Esophagus (tissue), 2 donors: ENCODE data around the gene RHOT1. TPM values are rescaled to one million over a fixed set of nuclear protein-coding genes. Genes with fewer than 3 reads are reported as not detected.

Source experiments
- H3K27ac ChIP-seq, 2 donors: one replicate each; pipeline ENCODE4 v1.5.1; 2013; ENCODE audit warnings: low read depth in 2 of 2, mild to moderate bottlenecking in 2 of 2, inconsistent platforms in 1 of 2, low read length in 1 of 2, moderate library complexity in 1 of 2
- H3K27me3 ChIP-seq, 2 donors: one replicate each; pipeline ENCODE4 v1.6.1; 2013; ENCODE audit warnings: low read length in 2 of 2, control low read depth in 1 of 2, mild to moderate bottlenecking in 1 of 2; ENCODE audit not compliant: insufficient read depth in 2 of 2, control insufficient read depth in 1 of 2
- H3K36me3 ChIP-seq, 2 donors: one replicate each; pipeline ENCODE4 v1.6.1; 2013; ENCODE audit warnings: low read length in 1 of 2; ENCODE audit not compliant: control insufficient read depth in 2 of 2, insufficient read depth in 2 of 2
- H3K4me1 ChIP-seq, 2 donors: one replicate each; pipeline ENCODE4 v1.6.1; 2013; ENCODE audit warnings: low read length in 1 of 2; ENCODE audit not compliant: control insufficient read depth in 2 of 2, insufficient read depth in 2 of 2
- H3K4me3 ChIP-seq, 2 donors: one replicate each; pipeline ENCODE4 v1.5.1; 2013; ENCODE audit warnings: low read length in 2 of 2, mild to moderate bottlenecking in 2 of 2, low read depth in 1 of 2, moderate library complexity in 1 of 2
- H3K9me3 ChIP-seq, 2 donors: one replicate each; pipeline ENCODE4 v1.6.1; 2013; ENCODE audit warnings: mild to moderate bottlenecking in 2 of 2, low read depth in 1 of 2, low read length in 1 of 2, moderate library complexity in 1 of 2; ENCODE audit not compliant: control insufficient read depth in 2 of 2, insufficient read depth in 1 of 2
- WGBS, 2 donors: extraction: QIAGEN DNeasy Blood & Tissue Kit; methylation state at CpG; one replicate each; pipeline ENCODE4 v1.1.7; 2013; 5-methylcytosine and 5-hydroxymethylcytosine counted together
- polyA plus RNA-seq, 2 donors: library from polyadenylated mRNA; stranded (reverse); fragments of 200-250 nt; gene quantifications; one replicate each; pipeline ENCODE4 v1.2.3, GENCODE V29; 2013
- donor health status: healthy with polysubstance abuse.
- donor health status: Bipolar disorder and iron deficiency.

RHOT1 gene
- polyA plus RNA-seq, 2 donors, result 17.7 to 38.3 TPM

- Histone ChIP-seq H3K36me3 (peaks cover 6 to 18% of the 10 kb centered on the region in 2 donors), H3K27ac (no peak overlapping the region), H3K9me3 (no peaks in the 10 kb centered on the region), H3K4me3 (no peak overlapping the region), H3K4me1 (no peaks in the 10 kb centered on the region), H3K27me3 (no peaks in the 10 kb centered on the region)
- 92 to 93% methylated on average over 1 of the region's 1 CpG for WGBS, 2 donors
Measured at GRCh38 chr17:32197987-32198386, 55.7 kb downstream of the RHOT1 start.

GRCh38 chr17:32206861-32207260 is 64.6 kb downstream of the RHOT1 start:
- Histone ChIP-seq H3K9me3 (no peaks in the 10 kb centered on the region), H3K4me1 (no peaks in the 10 kb centered on the region), H3K27me3 (no peaks in the 10 kb centered on the region), H3K27ac (no peak overlapping the region), H3K36me3 (peaks cover under 1 to 6% of the 10 kb centered on the region in 2 donors), H3K4me3 (no peak overlapping the region)
- 94 to 97% methylated on average over 2 of the region's 2 CpGs for WGBS, 2 donors

- H3K36me3 ChIP-seq, result peaks cover 0 to 4% of the 10 kb centered on the region in 2 donors
- H3K27me3 ChIP-seq, result no peaks in the 10 kb centered on the region
- H3K27ac ChIP-seq, result no peak overlapping the region
- no peaks in the 10 kb centered on the region for H3K9me3 ChIP-seq
- no peak overlapping the region for H3K4me3 ChIP-seq
- H3K4me1 ChIP-seq, result no peaks in the 10 kb centered on the region
Measured at GRCh38 chr17:32208436-32208835, 66.1 kb downstream of the RHOT1 start.

- no peaks in the 10 kb centered on the region for H3K4me1 ChIP-seq
- no peak overlapping the region for H3K4me3 ChIP-seq
- no peaks in the 10 kb centered on the region for H3K9me3 ChIP-seq
- H3K27ac ChIP-seq, result no peak overlapping the region
- H3K36me3 ChIP-seq, result peaks cover 0 to 4% of the 10 kb centered on the region in 2 donors
- no peaks in the 10 kb centered on the region for H3K27me3 ChIP-seq
Measured at GRCh38 chr17:32209608-32210007, 67.3 kb downstream of the RHOT1 start.

GRCh38 chr17:32211671-32212070 is 69.4 kb downstream of the RHOT1 start:
- H3K4me1 ChIP-seq, result no peaks in the 10 kb centered on the region
- no peak overlapping the region for H3K27ac ChIP-seq
- peaks cover 0 to 4% of the 10 kb centered on the region in 2 donors for H3K36me3 ChIP-seq
- H3K4me3 ChIP-seq, result no peak overlapping the region
- no peaks in the 10 kb centered on the region for H3K9me3 ChIP-seq
- no peaks in the 10 kb centered on the region for H3K27me3 ChIP-seq
- 90 to 92% methylated on average over 1 of the region's 1 CpG for WGBS, 2 donors

GRCh38 chr17:32215696-32216095 is 73.4 kb downstream of the RHOT1 start:
- WGBS, 2 donors, result 91 to 92% methylated on average over 3 of the region's 3 CpGs
- no peaks in the 10 kb centered on the region for H3K9me3 ChIP-seq
- H3K4me3 ChIP-seq, result no peak overlapping the region
- H3K27me3 ChIP-seq, result no peaks in the 10 kb centered on the region
- no peaks in the 10 kb centered on the region for H3K36me3 ChIP-seq
- H3K4me1 ChIP-seq, result no peaks in the 10 kb centered on the region
- H3K27ac ChIP-seq, result no peak overlapping the region

- Histone ChIP-seq H3K4me1 (no peaks in the 10 kb centered on the region), H3K9me3 (no peaks in the 10 kb centered on the region), H3K27ac (no peak overlapping the region), H3K4me3 (no peak overlapping the region), H3K36me3 (no peaks in the 10 kb centered on the region), H3K27me3 (no peaks in the 10 kb centered on the region)
- 67 to 77% methylated on average over 3 of the region's 3 CpGs for WGBS, 2 donors
Measured at GRCh38 chr17:32222621-32223020, 80.3 kb downstream of the RHOT1 start.

GRCh38 chr17:32223703-32224102 is 81.4 kb downstream of the RHOT1 start:
- H3K4me3 ChIP-seq, result no peak overlapping the region
- 85% methylated on average over 3 of the region's 3 CpGs for WGBS, 2 donors
- no peak overlapping the region for H3K27ac ChIP-seq
- no peaks in the 10 kb centered on the region for H3K9me3 ChIP-seq
- no peaks in the 10 kb centered on the region for H3K36me3 ChIP-seq
- H3K27me3 ChIP-seq, result no peaks in the 10 kb centered on the region
- no peaks in the 10 kb centered on the region for H3K4me1 ChIP-seq

GRCh38 chr17:32226886-32227285 is 84.6 kb downstream of the RHOT1 start:
- Histone ChIP-seq H3K9me3 (no peaks in the 10 kb centered on the region), H3K36me3 (no peaks in the 10 kb centered on the region), H3K4me1 (no peaks in the 10 kb centered on the region), H3K27me3 (no peaks in the 10 kb centered on the region), H3K27ac (no peak overlapping the region), H3K4me3 (no peak overlapping the region)
- WGBS, 2 donors, result 85 to 95% methylated on average over 3 of the region's 3 CpGs

GRCh38 chr17:32227910-32228309 is 85.6 kb downstream of the RHOT1 start:
- Histone ChIP-seq H3K9me3 (no peaks in the 10 kb centered on the region), H3K4me1 (no peaks in the 10 kb centered on the region), H3K27ac (no peak overlapping the region), H3K36me3 (no peaks in the 10 kb centered on the region), H3K4me3 (no peak overlapping the region), H3K27me3 (no peaks in the 10 kb centered on the region)
- WGBS, 2 donors, result 83% methylated on average over 9 of the region's 9 CpGs
